Choroid plexus epithelial cell (primary cell): Measurements from ENCODE around the gene HOXD3.

Source experiments
- DNase-seq: peaks from one replicate; pipeline ENCODE4 v3.0.0-alpha.2; 2010; ENCODE audit warnings: low read depth
- H3K4me3 ChIP-seq: 2 replicates; pipeline ENCODE4 v1.5.1; 2011; ENCODE audit warnings: low read depth, mild to moderate bottlenecking, control low read depth, low read length, moderate library complexity
- TF ChIP-seq, protein P1 (sequence below): conservative IDR thresholded peaks from 2 replicates; pipeline ENCODE4 v1.5.1; 2011; ENCODE audit warnings: low read depth, mild to moderate bottlenecking, control low read depth, inconsistent platforms, low read length, moderate library complexity

The HOXD3 gene

DNA sequence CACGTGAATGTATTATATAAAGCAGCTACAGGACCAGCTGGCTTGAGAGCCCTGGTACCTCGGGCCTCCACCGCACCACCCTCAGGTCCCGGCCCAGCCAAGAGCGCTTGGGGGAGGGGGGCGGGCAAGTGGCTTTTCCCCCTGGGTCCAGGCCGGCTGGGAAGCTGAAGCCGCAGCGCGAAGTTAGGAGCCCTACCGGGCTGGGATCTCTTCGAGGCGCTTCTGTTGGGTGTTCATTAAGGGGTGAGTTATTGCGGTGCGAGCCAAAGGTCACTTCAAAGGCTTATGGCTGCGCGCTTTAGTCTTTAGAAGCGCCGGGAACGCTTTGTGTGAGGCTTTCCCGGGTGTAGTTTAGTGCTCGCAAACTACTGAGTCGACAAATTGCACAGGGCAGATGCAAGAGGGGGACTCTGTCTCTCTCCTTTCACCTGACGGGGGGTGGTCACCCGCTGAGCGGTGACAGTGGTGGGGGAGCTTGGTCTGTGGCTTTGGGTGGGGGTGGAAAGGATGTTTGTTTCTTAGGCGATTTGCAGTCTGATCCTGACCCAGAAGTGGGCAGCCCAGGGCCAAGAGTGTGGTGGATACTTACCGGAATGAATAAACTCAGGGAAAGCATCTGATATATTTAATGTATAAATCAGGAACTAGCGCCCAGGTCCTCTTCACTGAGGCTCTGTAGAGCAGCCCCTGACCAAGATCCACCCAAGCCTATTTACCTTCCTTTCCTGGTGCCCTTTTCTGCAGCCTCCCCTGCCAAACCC lies 6.0 kb downstream of the HOXD3 start:
- H3K4me3 ChIP-seq = no peak overlapping the region
- TF ChIP-seq, protein P1, sequence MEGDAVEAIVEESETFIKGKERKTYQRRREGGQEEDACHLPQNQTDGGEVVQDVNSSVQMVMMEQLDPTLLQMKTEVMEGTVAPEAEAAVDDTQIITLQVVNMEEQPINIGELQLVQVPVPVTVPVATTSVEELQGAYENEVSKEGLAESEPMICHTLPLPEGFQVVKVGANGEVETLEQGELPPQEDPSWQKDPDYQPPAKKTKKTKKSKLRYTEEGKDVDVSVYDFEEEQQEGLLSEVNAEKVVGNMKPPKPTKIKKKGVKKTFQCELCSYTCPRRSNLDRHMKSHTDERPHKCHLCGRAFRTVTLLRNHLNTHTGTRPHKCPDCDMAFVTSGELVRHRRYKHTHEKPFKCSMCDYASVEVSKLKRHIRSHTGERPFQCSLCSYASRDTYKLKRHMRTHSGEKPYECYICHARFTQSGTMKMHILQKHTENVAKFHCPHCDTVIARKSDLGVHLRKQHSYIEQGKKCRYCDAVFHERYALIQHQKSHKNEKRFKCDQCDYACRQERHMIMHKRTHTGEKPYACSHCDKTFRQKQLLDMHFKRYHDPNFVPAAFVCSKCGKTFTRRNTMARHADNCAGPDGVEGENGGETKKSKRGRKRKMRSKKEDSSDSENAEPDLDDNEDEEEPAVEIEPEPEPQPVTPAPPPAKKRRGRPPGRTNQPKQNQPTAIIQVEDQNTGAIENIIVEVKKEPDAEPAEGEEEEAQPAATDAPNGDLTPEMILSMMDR = no peak
- no peak for DNase-seq

DNA sequence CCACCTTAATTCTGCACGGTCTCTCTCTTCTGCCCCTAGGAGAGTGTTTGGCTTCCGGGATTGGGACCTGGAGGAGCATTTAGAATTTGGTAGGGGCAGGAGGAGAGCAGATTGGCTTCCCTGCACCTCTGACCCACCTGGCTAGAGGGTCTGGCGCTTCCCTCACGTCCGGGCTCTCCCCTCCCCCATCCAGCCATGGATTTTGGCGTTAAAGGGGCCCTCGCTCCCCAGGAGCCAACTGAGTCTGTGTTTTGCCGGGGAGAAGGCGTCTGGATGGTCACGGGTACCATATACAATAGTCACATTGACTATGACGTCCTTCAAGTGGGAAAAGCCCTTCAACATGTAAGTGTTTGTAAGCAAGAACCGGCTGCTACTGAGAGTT lies 6.6 kb downstream of the HOXD3 start:
- DNase-seq = no peak
- TF ChIP-seq, protein P1 = no peak
- H3K4me3 ChIP-seq = no peak overlapping the region

DNA sequence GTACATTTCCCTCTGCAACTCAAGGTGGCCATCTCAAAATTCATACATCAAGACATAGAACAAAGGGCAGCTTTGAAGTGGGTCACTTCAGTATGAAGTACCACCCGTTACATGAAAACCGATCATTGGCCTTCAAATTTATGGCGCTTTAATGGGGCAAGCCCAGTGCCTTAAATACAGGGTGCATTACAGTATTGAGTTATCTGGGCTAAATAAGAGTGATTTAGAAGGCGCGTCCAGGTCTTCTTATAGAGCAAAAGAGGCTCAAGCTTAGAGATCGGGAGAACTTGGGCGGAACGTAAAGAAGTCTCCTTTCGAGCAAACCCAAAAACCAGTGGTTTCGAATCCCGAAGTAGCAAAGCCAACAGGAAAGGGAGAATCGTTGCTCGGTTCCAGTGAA lies 7.1 kb downstream of the HOXD3 start:
- no peak overlapping the region for H3K4me3 ChIP-seq
- TF ChIP-seq, protein P1 = no peak

DNA sequence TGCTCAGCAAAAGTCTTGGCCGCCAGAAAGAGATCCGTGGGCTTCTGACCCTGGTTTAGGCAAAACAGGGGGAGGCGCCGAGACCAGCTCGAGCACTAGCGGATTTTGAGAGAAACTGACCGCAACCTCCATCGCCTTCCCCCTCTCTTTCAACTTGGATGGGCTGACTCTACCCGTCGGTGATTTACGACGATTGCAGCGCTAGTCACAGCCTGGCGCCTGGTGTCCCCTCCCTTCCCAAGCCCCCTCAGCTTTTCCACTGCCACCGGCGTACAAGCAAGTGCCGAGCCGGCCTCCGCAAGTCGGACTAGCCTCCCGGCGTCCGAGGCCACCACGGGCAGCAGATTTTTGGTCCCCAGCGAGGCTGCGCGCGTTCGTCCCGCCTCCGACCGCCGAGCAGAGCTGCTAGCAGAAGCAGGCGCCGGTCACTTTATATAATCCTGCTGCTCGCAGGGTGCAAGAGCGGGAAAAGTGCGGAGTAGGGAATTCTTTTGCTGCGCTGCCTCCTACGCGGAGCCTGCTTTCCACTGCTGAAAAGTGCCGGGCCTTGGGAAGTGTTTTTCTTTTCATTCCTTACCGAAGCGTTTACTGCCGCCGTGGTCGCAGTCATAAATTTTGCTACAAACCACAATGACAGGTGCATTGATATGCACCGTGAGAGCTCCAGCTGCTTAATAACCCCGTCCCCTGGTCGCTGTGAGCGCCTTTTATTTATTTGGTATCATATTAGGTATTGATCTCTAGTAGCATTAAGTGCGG lies 7.7 kb downstream of the HOXD3 start:
- no peak overlapping the region for H3K4me3 ChIP-seq
- no peak for DNase-seq
- TF ChIP-seq, protein P1 = no peak

More for the DNA sequence above, 7.1 kb downstream of the HOXD3 start:
- no peak for DNase-seq

DNA sequence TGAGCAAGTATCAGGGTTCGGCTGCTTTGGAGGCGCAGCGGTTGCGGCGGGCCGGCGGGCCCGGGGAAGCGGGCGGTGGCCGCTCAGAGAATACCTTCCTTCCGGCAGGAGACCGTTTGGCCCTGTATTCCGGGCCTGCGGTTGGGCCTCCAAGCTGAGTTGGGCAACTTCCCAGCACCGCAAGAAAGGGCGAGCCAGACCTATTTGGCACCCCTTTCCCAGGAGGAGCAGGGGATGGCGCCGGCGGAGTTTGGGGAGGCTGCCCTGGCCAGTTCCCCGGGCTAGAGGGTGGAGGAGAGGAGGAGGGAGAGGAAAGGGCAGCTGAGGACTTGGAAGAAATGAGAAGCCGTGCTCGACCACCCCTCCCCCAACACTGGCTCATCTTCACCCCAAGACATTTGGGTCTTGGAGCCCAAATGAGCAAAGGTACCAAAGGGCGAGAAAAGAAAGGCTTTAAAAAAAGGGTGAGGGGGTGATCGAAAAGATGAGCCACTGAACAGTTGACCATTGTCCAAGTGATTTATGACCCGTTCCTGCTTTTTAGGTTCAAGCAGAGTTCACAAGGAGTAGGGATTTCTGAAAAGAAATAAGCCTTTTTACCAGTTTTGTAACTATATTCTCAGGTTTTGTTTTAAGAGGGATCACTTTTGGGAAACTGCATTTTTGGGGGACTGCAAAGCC lies 8.4 kb downstream of the HOXD3 start:
- TF ChIP-seq, protein P1 = no peak
- no peak overlapping the region for H3K4me3 ChIP-seq
- DNase-seq = no peak

DNA sequence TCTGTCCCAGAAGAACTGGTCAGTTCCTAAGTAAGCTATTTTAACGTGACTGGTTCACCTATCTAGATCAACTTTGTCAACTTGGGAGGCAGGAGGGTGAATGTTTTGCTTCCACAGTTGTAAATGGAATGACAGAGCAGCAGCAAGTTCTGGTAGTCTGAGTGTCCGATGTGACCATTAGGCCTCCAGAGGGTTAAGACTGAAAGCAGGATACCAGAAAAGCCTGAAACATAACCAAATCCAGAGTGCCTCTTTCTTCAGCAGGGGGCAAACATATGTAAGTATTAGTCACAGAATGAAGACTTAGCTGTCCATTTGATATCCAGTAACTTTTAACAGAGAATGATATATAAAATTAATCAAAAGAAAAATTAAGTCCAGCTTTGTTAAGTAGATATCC lies 9.2 kb downstream of the HOXD3 start:
- no peak for DNase-seq
- H3K4me3 ChIP-seq = no peak overlapping the region
- TF ChIP-seq, protein P1 = no peak
